Endothelial cell of umbilical vein (primary cell): ENCODE data around the gene RBPJL. TPM values are rescaled to one million over a fixed set of nuclear protein-coding genes. Genes with fewer than 3 reads are reported as not detected.

Experiments used
- BruUV-seq: library from RNA; stranded (reverse); fragments of 400-500 nt; replicated peaks from 2 replicates; lab custom pipeline; 2021; lab: Mats Ljungman, UMichigan
- CTCF ChIA-PET: fragments of 300-600, 350-600 bp; sonication (Branson Sonifier 250); formaldehyde crosslinking; loops from one replicate; lab custom pipeline; 2021; ENCODE audit warnings: antibody characterized with exemption, inconsistent platforms; lab: Charles Lee
- POLR2A ChIA-PET: fragments of 300-600, 350-600 bp; sonication (Branson Sonifier 250); formaldehyde crosslinking; loops from one replicate; lab custom pipeline; 2021; ENCODE audit warnings: antibody characterized with exemption, inconsistent platforms; lab: Charles Lee
- DNase-seq: peaks from one replicate; pipeline ENCODE4 v3.0.0-alpha.2; 2011; ENCODE audit warnings: low read depth, low spot score
- FAIRE-seq: peaks from 2 replicates; lab custom pipeline; 2011; peaks lifted over from hg19 to GRCh38; lab: Jason Lieb, UNC
- H2AFZ ChIP-seq: 2 replicates; pipeline ENCODE4 v1.6.0; 2012; ENCODE audit warnings: low read depth, low read length, control low read depth, inconsistent platforms
- H3K27ac ChIP-seq: 2 replicates; pipeline ENCODE4 v1.5.1; 2011; ENCODE audit warnings: low read depth, mild to moderate bottlenecking, control low read depth, low read length, moderate library complexity; ENCODE audit not compliant: insufficient read depth
- H3K27me3 ChIP-seq, 2 experiments: 2 replicates each; pipeline versions ENCODE4 v1.6.0 to v1.6.1; 2011; ENCODE audit warnings: low read length in 2 of 2, mixed read lengths in 1 of 2; ENCODE audit not compliant: control insufficient read depth in 2 of 2, insufficient read depth in 2 of 2
- H3K36me3 ChIP-seq, 2 experiments: 2 replicates in 1 of 2; 3 replicates in 1 of 2; pipeline ENCODE4 v1.5.1; 2011; ENCODE audit warnings: low read length in 2 of 2, mild to moderate bottlenecking in 1 of 2, moderate library complexity in 1 of 2; ENCODE audit not compliant: control insufficient read depth in 2 of 2, insufficient read depth in 2 of 2; ENCODE audit errors: extremely low read depth in 1 of 2
- H3K4me1 ChIP-seq: 3 replicates; pipeline ENCODE4 v1.5.1; 2011; ENCODE audit warnings: mild to moderate bottlenecking, low read length; ENCODE audit not compliant: control insufficient read depth, insufficient read depth; ENCODE audit errors: extremely low read depth
- H3K4me2 ChIP-seq: 2 replicates; pipeline ENCODE4 v1.6.1; 2011; ENCODE audit warnings: low read length, control low read depth, mixed read lengths; ENCODE audit not compliant: insufficient read depth
- H3K4me3 ChIP-seq, 3 experiments: fragments of 200-600 bp in 1 of 3; sonication (generic), shearing (Covaris generic) in 1 of 3; replicated peaks in 1 of 3; 2 replicates each; pipeline ENCODE4 v1.5.1; 2011 to 2016; ENCODE audit warnings: control low read depth in 3 of 3, low read length in 3 of 3, mild to moderate bottlenecking in 2 of 3, inconsistent platforms in 1 of 3, low read depth in 1 of 3, moderate library complexity in 1 of 3; ENCODE audit not compliant: insufficient read depth in 1 of 3
- H3K79me2 ChIP-seq: 2 replicates; pipeline ENCODE4 v1.6.0; 2012; ENCODE audit warnings: low read length, inconsistent platforms; ENCODE audit not compliant: control insufficient read depth, insufficient read depth
- H3K9ac ChIP-seq: replicated peaks from 2 replicates; pipeline ENCODE3; 2011; ENCODE audit warnings: low read length, control low read depth; ENCODE audit not compliant: insufficient read depth; ENCODE audit errors: extremely low read depth
- H3K9me1 ChIP-seq: replicated peaks from 3 replicates; pipeline ENCODE4 v1.6.0; 2011; ENCODE audit warnings: mild to moderate bottlenecking, low read length; ENCODE audit not compliant: control insufficient read depth, insufficient read depth; ENCODE audit errors: extremely low read depth
- H3K9me3 ChIP-seq: replicated peaks from 2 replicates; pipeline ENCODE4 v1.5.1; 2012; ENCODE audit warnings: low read length, inconsistent platforms; ENCODE audit not compliant: control insufficient read depth, insufficient read depth
- H4K20me1 ChIP-seq: replicated peaks from 2 replicates; pipeline ENCODE3; 2011; ENCODE audit warnings: mild to moderate bottlenecking, low read length; ENCODE audit not compliant: control insufficient read depth, insufficient read depth; ENCODE audit errors: extremely low read depth
- CTCF ChIP-seq, 2 donors: IDR thresholded peaks; 1 replicate in 1 of 2; 2 replicates in 1 of 2; pipeline ENCODE4 v1.5.1; 2011; ENCODE audit warnings: low read length in 2 of 2, mild to moderate bottlenecking in 2 of 2, moderate library complexity in 2 of 2, control low read depth in 1 of 2, inconsistent platforms in 1 of 2, low read depth in 1 of 2; ENCODE audit not compliant: insufficient read depth in 1 of 2; ENCODE audit errors: extremely low read depth in 1 of 2
- EZH2 ChIP-seq: IDR thresholded peaks from 2 replicates; pipeline ENCODE4 v1.6.1; 2012; ENCODE audit warnings: borderline replicate concordance, low read depth, mild to moderate bottlenecking, moderate library complexity, low read length, inconsistent platforms; ENCODE audit not compliant: severe bottlenecking
- FOS ChIP-seq: IDR thresholded peaks from 2 replicates; pipeline ENCODE4 v1.6.1; 2011; ENCODE audit warnings: mild to moderate bottlenecking, low read length, moderate library complexity, borderline replicate concordance; ENCODE audit not compliant: insufficient read depth
- GATA2 ChIP-seq: IDR thresholded peaks from 2 replicates; pipeline ENCODE4 v1.7.0; 2011; ENCODE audit warnings: low read depth, mild to moderate bottlenecking, moderate library complexity, mixed read lengths, low read length; ENCODE audit not compliant: insufficient read length, insufficient read depth
- JUN ChIP-seq: IDR thresholded peaks from 2 replicates; pipeline ENCODE4 v1.6.1; 2011; ENCODE audit warnings: borderline replicate concordance, low read depth; ENCODE audit not compliant: insufficient read length, insufficient read depth
- MAX ChIP-seq: IDR thresholded peaks from 2 replicates; pipeline ENCODE4 v1.6.1; 2011; ENCODE audit not compliant: insufficient read depth, insufficient read length
- MYC ChIP-seq: IDR thresholded peaks from one replicate; pipeline ENCODE4 v1.6.1; 2011; ENCODE audit warnings: mild to moderate bottlenecking, low read depth, low read length
- POLR2A ChIP-seq: IDR thresholded peaks from 2 replicates; pipeline ENCODE4 v1.6.1; 2012; ENCODE audit warnings: low read depth, mild to moderate bottlenecking, control low read depth, low read length
- POLR2AphosphoS5 ChIP-seq: IDR thresholded peaks from 2 replicates; pipeline ENCODE4 v1.6.1; 2012; ENCODE audit warnings: low read depth, mild to moderate bottlenecking, control low read depth, low read length, moderate library complexity; ENCODE audit not compliant: insufficient read depth
- dilution Hi-C: fragments of 300-500 bp; cut with MboI; formaldehyde crosslinking; loops from one replicate; pipeline ENCODE4 v1.15.0; 2019; ENCODE audit warnings: low sequenced_read_pairs; ENCODE audit not compliant: extremely low pct_ligation_motif_present
- intact Hi-C: fragments of 100-400 bp; cut with micrococcal nuclease; formaldehyde crosslinking; loops from one replicate; pipeline ENCODE4 v1.10.0; 2022
- polyA plus RNA-seq, 4 experiments: library from polyadenylated mRNA; depleted of rRNA in 3 of 4; stranded (reverse) in 3 of 4; unstranded in 1 of 4; fragments of >200 nt; gene quantifications; 2 replicates each; pipeline versions ENCODE4 v1.2.1 to v1.2.3, GENCODE V29; 2011 to 2012; ENCODE audit warnings: missing spikeins in 1 of 4
- total RNA-seq: library from RNA; stranded (reverse); gene quantifications from 2 replicates; pipeline ENCODE4 v1.2.3, GENCODE V29; 2021

Gene RBPJL
- total and polyA plus RNA-seq, 2 donors (not counting 3 experiments of a cell fraction or from before 2014, with no cell fraction given) = not detected

- DNase-seq = peak; percentile 70
- Histone ChIP-seq H3K9me3 (no peaks in the 10 kb centered on the region), H3K9ac (no peak overlapping the region), H3K27ac (no peak overlapping the region), H3K27me3 (peaks cover 0 to 8% of the 10 kb centered on the region in 2 experiments), H2AFZ (no peak overlapping the region), H4K20me1 (no peaks in the 10 kb centered on the region), H3K4me2 (no peak overlapping the region), H3K9me1 (no peaks in the 10 kb centered on the region), H3K4me1 (peaks cover 9% of the 10 kb centered on the region), H3K4me3 (no peak overlapping the region), H3K36me3 (no peaks in the 10 kb centered on the region), H3K79me2 (no peaks in the 10 kb centered on the region)
- peak; percentile 88 for FAIRE-seq
- intact Hi-C loops = loop anchor here (1.0 to 10.0 kb wide), 8 partner anchors 54 to 406 kb away; partner anchors contain the start of genes PABPC1L and YWHAB
- CTCF ChIA-PET = interaction anchor here (0.6 to 6.9 kb wide), 47 partner anchors 9 to 599 kb away, joined by 3 to 169 read pairs (median 5); partner anchors contain the start of genes KCNS1, SLPI and TOMM34
- BruUV-seq = no TSS peak
- TF ChIP-seq CTCF (IDR thresholded peaks at IDR 0.05; ENCODE audit: extremely low read depth in 1 of 2, insufficient read depth in 1 of 2, low read depth in 1 of 2, low read length in 2 of 2) = peak; percentile 82 to 94
- no peak for TF ChIP-seq POLR2A
- POLR2A ChIA-PET = no interaction called here
- dilution Hi-C loops = no loop called here
Observed at GRCh38 chr20:45290677-45291355, 15.8 kb upstream of the RBPJL start.

- DNase-seq (no peak), FAIRE-seq (no peak)
- H3K27me3 ChIP-seq = peaks cover 0 to 8% of the 10 kb centered on the region in 2 experiments
- H2AFZ ChIP-seq = no peak overlapping the region
- intact Hi-C loops (loop anchor here (1.0 to 10.0 kb wide), 8 partner anchors 54 to 407 kb away; partner anchors contain the start of genes PABPC1L and YWHAB), dilution Hi-C loops (no loop called here)
- no peak overlapping the region for H3K4me3 ChIP-seq
- no peaks in the 10 kb centered on the region for H3K79me2 ChIP-seq
- ChIA-PET POLR2A (no interaction called here), CTCF (interaction anchor here (0.6 to 6.9 kb wide), 33 partner anchors 10 to 544 kb away, joined by 3 to 169 read pairs (median 6); partner anchors contain the start of genes KCNS1, SDC4, SLPI and TOMM34)
- H3K9ac ChIP-seq = no peak overlapping the region
- no peaks in the 10 kb centered on the region for H3K36me3 ChIP-seq
- H3K4me1 ChIP-seq = peaks cover 9% of the 10 kb centered on the region
- H3K9me1 ChIP-seq = no peaks in the 10 kb centered on the region
- H3K9me3 ChIP-seq = no peaks in the 10 kb centered on the region
- H3K27ac ChIP-seq = no peak overlapping the region
- no peak overlapping the region for H3K4me2 ChIP-seq
- BruUV-seq = no TSS peak
- TF ChIP-seq MYC (no peak), JUN (no peak), POLR2AphosphoS5 (no peak), CTCF (IDR thresholded peaks at IDR 0.05; ENCODE audit: extremely low read depth in 1 of 2, insufficient read depth in 1 of 2, low read depth in 1 of 2, low read length in 2 of 2) (no peak), MAX (no peak), FOS (no peak), EZH2 (no peak), GATA2 (no peak), POLR2A (no peak)
- no peaks in the 10 kb centered on the region for H4K20me1 ChIP-seq
Observed at GRCh38 chr20:45291526-45291925, 15.1 kb upstream of the RBPJL start.
